Astrocyte (in vitro differentiated cells and primary cell): ENCODE results near the gene GMDS. TPM values are rescaled to one million over a fixed set of nuclear protein-coding genes. Genes with fewer than 3 reads are reported as not detected.

ENCODE experiments used
- DNase-seq: peaks from one replicate; pipeline ENCODE4 v3.0.0-alpha.2; 2010; ENCODE audit warnings: low read depth
- FAIRE-seq: peaks from 2 replicates; lab custom pipeline; 2011; peaks lifted over from hg19 to GRCh38; lab: Jason Lieb, UNC
- H2AFZ ChIP-seq: 2 replicates; pipeline ENCODE4 v1.6.0; 2012; ENCODE audit warnings: low read depth, low read length, inconsistent platforms
- H3K27ac ChIP-seq: 2 replicates; pipeline ENCODE4 v1.5.1; 2011; ENCODE audit warnings: low read depth, low read length, inconsistent platforms
- H3K27me3 ChIP-seq: 2 replicates; pipeline ENCODE4 v1.6.0; 2011; ENCODE audit warnings: low read length, inconsistent platforms; ENCODE audit not compliant: insufficient read depth
- H3K36me3 ChIP-seq: 2 replicates; pipeline ENCODE4 v1.5.1; 2011; ENCODE audit warnings: low read length, inconsistent platforms; ENCODE audit not compliant: insufficient read depth
- H3K4me1 ChIP-seq: 2 replicates; pipeline ENCODE4 v1.5.1; 2011; ENCODE audit warnings: low read length, inconsistent platforms; ENCODE audit not compliant: insufficient read depth
- H3K4me2 ChIP-seq: 2 replicates; pipeline ENCODE4 v1.6.0; 2012; ENCODE audit warnings: low read length, inconsistent platforms
- H3K4me3 ChIP-seq: 2 replicates; pipeline ENCODE4 v1.5.1; 2011; ENCODE audit warnings: low read depth, mild to moderate bottlenecking, low read length, inconsistent platforms; ENCODE audit not compliant: insufficient read depth
- H3K79me2 ChIP-seq: 2 replicates; pipeline ENCODE4 v1.6.0; 2012; ENCODE audit warnings: mild to moderate bottlenecking, low read length, inconsistent platforms; ENCODE audit not compliant: insufficient read depth
- H3K9ac ChIP-seq: 2 replicates; pipeline ENCODE4 v1.6.0; 2012; ENCODE audit warnings: mild to moderate bottlenecking, low read length, inconsistent platforms
- H3K9me3 ChIP-seq: 2 replicates; pipeline ENCODE4 v1.5.1; 2012; ENCODE audit warnings: low read depth, mild to moderate bottlenecking, low read length, inconsistent platforms; ENCODE audit not compliant: insufficient read depth
- H4K20me1 ChIP-seq: 2 replicates; pipeline ENCODE4 v1.6.0; 2012; ENCODE audit warnings: low read length, inconsistent platforms; ENCODE audit not compliant: insufficient read depth
- H3K27ac Mint-ChIP-seq: one replicate; pipeline ENCODE4 v1.8.0; 2021; ENCODE audit warnings: mild to moderate bottlenecking, mixed read lengths; ENCODE audit not compliant: unreplicated experiment
- H3K27me3 Mint-ChIP-seq: one replicate; pipeline ENCODE4 v1.8.0; 2021; ENCODE audit warnings: low read depth, mixed read lengths; ENCODE audit not compliant: unreplicated experiment
- H3K36me3 Mint-ChIP-seq: one replicate; pipeline ENCODE4 v1.8.0; 2021; ENCODE audit warnings: low read depth, mixed read lengths; ENCODE audit not compliant: unreplicated experiment
- H3K4me1 Mint-ChIP-seq: one replicate; pipeline ENCODE4 v1.8.0; 2021; ENCODE audit warnings: low read depth, mixed read lengths; ENCODE audit not compliant: unreplicated experiment
- H3K4me3 Mint-ChIP-seq: one replicate; pipeline ENCODE4 v1.8.0; 2021; ENCODE audit warnings: mild to moderate bottlenecking, moderate library complexity, mixed read lengths; ENCODE audit not compliant: unreplicated experiment
- H3K9me3 Mint-ChIP-seq: one replicate; pipeline ENCODE4 v1.8.0; 2021; ENCODE audit warnings: mild to moderate bottlenecking, mixed read lengths; ENCODE audit not compliant: unreplicated experiment
- EZH2 ChIP-seq: IDR thresholded peaks from 2 replicates; pipeline ENCODE4 v1.6.1; 2012; ENCODE audit warnings: mild to moderate bottlenecking, low read length, inconsistent platforms; ENCODE audit not compliant: insufficient read depth
- total RNA-seq: library from RNA; stranded (reverse); gene quantifications from 2 replicates; pipeline ENCODE4 v1.2.1, GENCODE V29; 2021
- TF ChIP-seq, protein P1 (sequence below): IDR thresholded peaks from 2 replicates; pipeline ENCODE4 v1.5.1; 2011; ENCODE audit warnings: low read depth, mild to moderate bottlenecking, inconsistent platforms, low read length, moderate library complexity; ENCODE audit not compliant: insufficient read depth

Gene GMDS
- total RNA-seq, 1 donor from 2014 or later, result 9.4 TPM

DNA sequence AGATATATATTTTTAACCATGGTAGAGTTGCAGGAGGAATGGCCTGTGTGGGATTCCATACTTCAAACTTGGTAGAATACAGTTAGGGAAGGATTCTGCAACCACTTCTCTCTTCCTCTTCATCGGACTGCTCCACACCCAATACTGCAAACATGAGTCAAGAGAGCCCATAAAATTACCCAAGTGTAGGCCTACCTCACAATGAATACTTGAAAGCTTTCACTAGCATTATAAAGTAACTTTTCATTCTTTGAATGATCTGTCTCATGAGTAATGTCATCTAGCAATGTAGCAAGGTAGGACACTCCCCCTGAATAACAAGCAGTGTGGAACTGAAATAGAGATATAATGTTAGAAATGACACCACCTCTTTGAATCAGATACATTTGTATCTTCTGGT, 556.3 kb downstream of the GMDS start:
- no peak overlapping the region for H3K4me3 Mint-ChIP-seq
- Histone ChIP-seq H3K4me2 (no peak overlapping the region), H3K9me3 (no peaks in the 10 kb centered on the region), H3K9ac (no peak overlapping the region), H3K36me3 (no peaks in the 10 kb centered on the region), H3K27me3 (no peaks in the 10 kb centered on the region), H3K79me2 (no peaks in the 10 kb centered on the region), H3K4me1 (peaks cover 19% of the 10 kb centered on the region), H3K27ac (no peak overlapping the region), H2AFZ (no peak overlapping the region), H3K4me3 (no peak overlapping the region), H4K20me1 (no peaks in the 10 kb centered on the region)
- no peaks in the 10 kb centered on the region for H3K36me3 Mint-ChIP-seq
- H3K27ac Mint-ChIP-seq, result no peak overlapping the region
- DNase-seq (no peak), FAIRE-seq (peak; percentile 23)
- TF ChIP-seq EZH2, result no peak
- TF ChIP-seq, protein P1, sequence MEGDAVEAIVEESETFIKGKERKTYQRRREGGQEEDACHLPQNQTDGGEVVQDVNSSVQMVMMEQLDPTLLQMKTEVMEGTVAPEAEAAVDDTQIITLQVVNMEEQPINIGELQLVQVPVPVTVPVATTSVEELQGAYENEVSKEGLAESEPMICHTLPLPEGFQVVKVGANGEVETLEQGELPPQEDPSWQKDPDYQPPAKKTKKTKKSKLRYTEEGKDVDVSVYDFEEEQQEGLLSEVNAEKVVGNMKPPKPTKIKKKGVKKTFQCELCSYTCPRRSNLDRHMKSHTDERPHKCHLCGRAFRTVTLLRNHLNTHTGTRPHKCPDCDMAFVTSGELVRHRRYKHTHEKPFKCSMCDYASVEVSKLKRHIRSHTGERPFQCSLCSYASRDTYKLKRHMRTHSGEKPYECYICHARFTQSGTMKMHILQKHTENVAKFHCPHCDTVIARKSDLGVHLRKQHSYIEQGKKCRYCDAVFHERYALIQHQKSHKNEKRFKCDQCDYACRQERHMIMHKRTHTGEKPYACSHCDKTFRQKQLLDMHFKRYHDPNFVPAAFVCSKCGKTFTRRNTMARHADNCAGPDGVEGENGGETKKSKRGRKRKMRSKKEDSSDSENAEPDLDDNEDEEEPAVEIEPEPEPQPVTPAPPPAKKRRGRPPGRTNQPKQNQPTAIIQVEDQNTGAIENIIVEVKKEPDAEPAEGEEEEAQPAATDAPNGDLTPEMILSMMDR, result no peak
- H3K9me3 Mint-ChIP-seq, result peaks cover 1% of the 10 kb centered on the region
- H3K27me3 Mint-ChIP-seq, result peaks cover 2% of the 10 kb centered on the region
- peaks cover 10% of the 10 kb centered on the region for H3K4me1 Mint-ChIP-seq

DNA sequence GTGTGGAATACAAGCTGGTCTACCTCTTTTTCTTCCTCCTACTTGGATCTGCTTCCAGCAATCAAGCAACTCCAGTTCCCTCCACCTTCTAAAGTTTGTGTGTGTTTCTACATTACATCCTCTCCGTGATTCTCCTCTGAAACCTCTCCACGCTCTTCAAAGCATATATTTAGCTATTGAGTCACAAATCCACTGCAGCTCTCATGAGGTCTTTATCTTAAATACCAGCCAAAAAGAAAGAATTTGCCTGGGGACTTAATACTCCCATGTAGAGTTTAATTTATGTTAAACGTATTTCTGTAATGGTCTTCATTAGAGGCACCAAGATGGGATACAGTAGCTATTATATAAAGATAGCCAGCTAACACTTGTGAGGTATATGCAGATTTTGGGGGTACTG, 557.0 kb downstream of the GMDS start:
- Histone ChIP-seq H3K9me3 (no peaks in the 10 kb centered on the region), H3K36me3 (no peaks in the 10 kb centered on the region), H2AFZ (no peak overlapping the region), H3K4me2 (no peak overlapping the region), H3K9ac (no peak overlapping the region), H3K27ac (no peak overlapping the region), H4K20me1 (no peaks in the 10 kb centered on the region), H3K27me3 (no peaks in the 10 kb centered on the region), H3K4me1 (peaks cover 19% of the 10 kb centered on the region), H3K79me2 (no peaks in the 10 kb centered on the region), H3K4me3 (no peak overlapping the region)
- no peak overlapping the region for H3K4me3 Mint-ChIP-seq
- H3K27ac Mint-ChIP-seq, result no peak overlapping the region
- H3K9me3 Mint-ChIP-seq, result peaks cover 1% of the 10 kb centered on the region
- DNase-seq (no peak), FAIRE-seq (no peak)
- no peaks in the 10 kb centered on the region for H3K36me3 Mint-ChIP-seq
- peaks cover 2% of the 10 kb centered on the region for H3K27me3 Mint-ChIP-seq
- peaks cover 10% of the 10 kb centered on the region for H3K4me1 Mint-ChIP-seq
- TF ChIP-seq, protein P1, result no peak
- TF ChIP-seq EZH2, result no peak

DNA sequence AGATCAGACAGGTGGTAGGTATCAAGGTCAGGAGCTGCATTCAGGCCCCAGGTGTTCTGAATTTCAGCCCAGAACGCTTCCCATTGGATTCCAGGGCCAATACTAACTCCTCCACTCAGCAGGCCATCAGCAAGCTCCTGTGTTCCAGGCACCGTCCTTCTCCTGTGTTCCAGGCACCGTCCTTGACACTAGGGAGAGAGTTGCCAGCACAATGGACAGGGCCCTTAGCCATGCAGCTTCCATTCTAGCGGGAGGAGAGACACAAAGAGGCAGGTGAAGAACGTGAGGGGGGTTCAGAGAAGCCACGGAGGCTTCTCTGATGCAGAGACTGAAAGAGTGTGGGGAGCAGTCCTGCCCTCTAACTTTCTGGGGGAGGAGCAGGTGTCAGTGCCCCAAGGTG, 558.0 kb downstream of the GMDS start:
- H3K4me3 ChIP-seq, result no peak overlapping the region
- H3K36me3 ChIP-seq, result no peaks in the 10 kb centered on the region
- no peaks in the 10 kb centered on the region for H3K9me3 ChIP-seq
- no peaks in the 10 kb centered on the region for H4K20me1 ChIP-seq
- no peaks in the 10 kb centered on the region for H3K79me2 ChIP-seq
- Mint-ChIP-seq H3K36me3 (no peaks in the 10 kb centered on the region), H3K9me3 (no peaks in the 10 kb centered on the region), H3K4me3 (no peak overlapping the region), H3K27me3 (peaks cover 2% of the 10 kb centered on the region), H3K4me1 (peaks cover 10% of the 10 kb centered on the region), H3K27ac (no peak overlapping the region)
- FAIRE-seq (no peak), DNase-seq (no peak)
- TF ChIP-seq EZH2, result no peak
- TF ChIP-seq, protein P1, result no peak
- no peak overlapping the region for H2AFZ ChIP-seq
- peaks cover 19% of the 10 kb centered on the region for H3K4me1 ChIP-seq
- no peaks in the 10 kb centered on the region for H3K27me3 ChIP-seq
- H3K9ac ChIP-seq, result no peak overlapping the region
- H3K4me2 ChIP-seq, result no peak overlapping the region
- peak overlapping the region; percentile 8 for H3K27ac ChIP-seq
